GM10248 (cell line): ENCODE data around the gene BBX.

Experiments
- CTCF ChIA-PET: fragments of 300-600 bp; sonication (Branson Sonifier 250); formaldehyde crosslinking; extraction: SDS; loops from one replicate; lab custom pipeline; 2021; ENCODE audit warnings: antibody characterized with exemption; lab: Yijun Ruan, JAX
- POLR2A ChIA-PET: fragments of 350-650 bp; sonication (Branson Sonifier 250); formaldehyde crosslinking; extraction: SDS; loops from one replicate; lab custom pipeline; 2020; ENCODE audit warnings: antibody characterized with exemption; lab: Yijun Ruan, JAX
- DNase-seq: peaks from one replicate; pipeline ENCODE4 v3.0.0; 2012; ENCODE audit errors: extremely low spot score
- TF ChIP-seq, protein P1 (sequence below): IDR thresholded peaks from 2 replicates; pipeline ENCODE4 v1.5.1; 2012; ENCODE audit warnings: mild to moderate bottlenecking, low read depth; ENCODE audit errors: extremely low read depth, missing control alignments, control extremely low read depth

The BBX gene

DNA sequence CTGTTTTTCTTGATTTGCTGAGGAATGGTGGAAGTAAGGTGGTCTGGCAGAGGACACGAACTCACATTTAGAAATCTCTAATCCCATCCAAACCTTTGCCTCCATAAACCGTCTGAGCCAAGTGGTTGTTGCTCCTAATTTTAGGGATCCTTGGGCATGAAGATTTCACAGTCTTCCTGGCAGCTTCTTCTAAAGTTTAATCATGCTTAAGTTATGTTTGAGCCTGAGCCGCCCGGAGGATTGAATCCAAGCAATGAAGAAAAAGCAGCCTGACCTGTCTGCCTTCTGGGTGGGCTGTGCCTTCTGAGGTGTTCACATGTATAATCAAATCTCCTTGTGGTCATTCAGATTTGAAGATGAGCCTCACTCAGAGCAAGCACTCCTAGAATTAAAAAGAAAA is 319.1 kb downstream of the BBX start:
- POLR2A ChIA-PET, result no interaction called here
- no peak for DNase-seq
- CTCF ChIA-PET, result no interaction called here
- TF ChIP-seq, protein P1, sequence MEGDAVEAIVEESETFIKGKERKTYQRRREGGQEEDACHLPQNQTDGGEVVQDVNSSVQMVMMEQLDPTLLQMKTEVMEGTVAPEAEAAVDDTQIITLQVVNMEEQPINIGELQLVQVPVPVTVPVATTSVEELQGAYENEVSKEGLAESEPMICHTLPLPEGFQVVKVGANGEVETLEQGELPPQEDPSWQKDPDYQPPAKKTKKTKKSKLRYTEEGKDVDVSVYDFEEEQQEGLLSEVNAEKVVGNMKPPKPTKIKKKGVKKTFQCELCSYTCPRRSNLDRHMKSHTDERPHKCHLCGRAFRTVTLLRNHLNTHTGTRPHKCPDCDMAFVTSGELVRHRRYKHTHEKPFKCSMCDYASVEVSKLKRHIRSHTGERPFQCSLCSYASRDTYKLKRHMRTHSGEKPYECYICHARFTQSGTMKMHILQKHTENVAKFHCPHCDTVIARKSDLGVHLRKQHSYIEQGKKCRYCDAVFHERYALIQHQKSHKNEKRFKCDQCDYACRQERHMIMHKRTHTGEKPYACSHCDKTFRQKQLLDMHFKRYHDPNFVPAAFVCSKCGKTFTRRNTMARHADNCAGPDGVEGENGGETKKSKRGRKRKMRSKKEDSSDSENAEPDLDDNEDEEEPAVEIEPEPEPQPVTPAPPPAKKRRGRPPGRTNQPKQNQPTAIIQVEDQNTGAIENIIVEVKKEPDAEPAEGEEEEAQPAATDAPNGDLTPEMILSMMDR, result no peak

DNA sequence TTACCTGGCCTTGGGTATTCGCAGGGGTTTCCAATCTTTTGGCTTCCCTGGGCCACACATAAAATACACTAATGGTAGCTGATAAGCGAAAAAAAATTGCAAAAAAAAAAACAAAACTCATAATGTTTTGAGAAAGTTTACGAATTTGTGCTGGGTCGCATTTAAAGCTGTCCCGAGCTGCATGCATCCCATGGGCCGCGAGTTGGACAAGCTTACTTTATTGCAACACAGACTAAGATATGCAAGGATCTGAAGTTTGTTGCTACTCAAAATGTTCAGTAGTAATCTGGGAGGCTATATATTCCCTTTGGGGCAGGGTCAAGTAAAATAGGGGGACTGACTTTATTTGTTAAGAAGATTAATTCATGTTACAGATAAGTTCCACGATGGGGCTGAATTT is 320.2 kb downstream of the BBX start:
- TF ChIP-seq, protein P1, result no peak
- CTCF ChIA-PET, result no interaction called here
- DNase-seq, result no peak
- POLR2A ChIA-PET, result no interaction called here

DNA sequence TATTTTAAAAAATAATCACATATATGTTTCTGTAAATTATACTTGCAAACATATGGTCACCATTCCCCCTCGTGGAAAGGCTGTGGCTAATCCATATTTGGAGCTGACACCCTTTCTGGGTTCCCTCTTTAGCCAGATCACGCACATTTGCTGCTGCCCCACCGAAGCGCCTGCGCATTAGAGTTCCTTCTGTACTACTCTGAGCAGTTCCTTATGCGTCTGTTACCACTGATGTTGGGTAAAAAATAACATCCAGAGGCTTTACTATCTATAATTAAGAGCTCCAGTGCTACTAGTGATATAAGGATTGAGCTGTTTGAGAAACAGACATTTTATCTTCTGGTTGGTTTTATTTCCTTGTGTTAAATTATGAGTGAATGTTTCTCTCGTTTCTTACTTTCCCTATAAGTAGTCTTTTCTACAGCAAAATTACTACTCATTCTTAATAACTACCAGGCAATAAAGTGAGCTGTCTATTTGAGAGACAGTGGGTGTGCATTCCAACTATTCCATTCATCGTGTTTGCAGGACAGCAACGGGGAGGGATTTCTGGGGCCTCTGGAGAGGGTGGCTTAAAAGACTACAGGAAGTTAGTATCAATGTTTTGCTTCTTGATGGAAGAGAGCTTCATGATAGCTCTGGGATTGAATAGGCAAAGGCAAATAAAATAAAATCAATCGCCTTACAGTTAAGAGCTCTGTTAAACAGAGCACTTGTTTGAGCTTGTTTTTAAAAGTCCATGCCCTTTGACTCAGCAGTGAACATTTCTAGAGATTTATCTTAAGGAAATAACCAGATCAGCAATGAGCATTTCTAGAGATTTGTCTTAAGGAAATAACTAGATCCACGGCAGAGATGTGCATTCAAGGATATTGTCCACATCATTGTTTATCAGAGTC is 322.9 kb downstream of the BBX start:
- ChIA-PET CTCF (interaction anchor here (0.7 to 2.1 kb wide), 14 partner anchors 8 to 272 kb away, joined by 3 to 17 read pairs (median 4); no protein-coding TSS in a partner anchor), POLR2A (no interaction called here)
- no peak for DNase-seq
- TF ChIP-seq, protein P1, result no peak

DNA sequence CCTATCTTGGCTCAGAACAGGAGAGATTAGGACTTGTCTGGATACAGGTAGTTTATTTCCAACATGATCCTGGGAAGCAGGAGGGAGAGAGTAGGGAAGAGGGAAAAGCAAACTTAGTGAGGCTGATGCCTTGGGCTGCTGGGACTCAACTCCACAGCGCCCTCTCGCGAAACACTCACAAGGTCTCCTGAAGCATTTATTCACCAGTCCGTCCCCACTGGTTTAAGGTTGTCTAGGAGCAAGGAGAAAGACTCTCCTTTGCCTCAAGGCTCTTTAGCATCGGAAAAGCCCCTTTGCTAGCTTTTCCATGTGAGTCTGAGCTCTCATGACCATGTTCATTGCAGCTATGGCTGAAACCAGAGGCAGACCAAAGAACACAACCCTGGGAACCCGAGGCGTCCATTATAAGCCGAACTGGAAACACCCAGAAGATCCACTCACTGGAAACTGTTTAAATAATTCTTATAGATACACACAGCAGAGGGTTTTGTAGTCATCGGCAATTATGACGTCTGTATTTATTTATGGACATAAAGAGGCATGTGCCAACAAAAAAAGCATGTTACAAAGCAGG is 323.6 kb downstream of the BBX start:
- TF ChIP-seq, protein P1, result peak; percentile 59
- CTCF ChIA-PET, result interaction anchor here (0.6 to 2.1 kb wide), 14 partner anchors 9 to 272 kb away, joined by 3 to 17 read pairs (median 4); no protein-coding TSS in a partner anchor
- DNase-seq, result peak; percentile 46
- POLR2A ChIA-PET, result no interaction called here

DNA sequence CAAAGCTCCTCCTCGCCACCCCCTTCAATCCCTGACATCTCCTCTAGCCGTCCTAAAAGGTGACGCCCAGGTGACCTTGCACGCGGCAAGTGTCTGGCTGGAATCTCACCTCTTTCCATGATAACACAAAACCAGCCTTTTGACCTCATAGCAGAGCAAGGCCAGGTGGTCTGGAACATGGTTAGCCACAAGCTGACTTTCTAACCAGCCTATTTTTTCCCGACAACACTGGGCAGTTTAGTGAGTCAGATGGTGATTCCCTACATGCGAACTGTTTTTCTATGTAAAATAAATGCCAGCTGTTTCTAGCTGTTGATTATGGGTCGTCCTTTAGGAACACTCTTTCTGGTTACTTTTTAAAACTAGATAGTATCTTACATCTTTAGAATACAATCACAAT is 325.0 kb downstream of the BBX start:
- POLR2A ChIA-PET, result no interaction called here

DNA sequence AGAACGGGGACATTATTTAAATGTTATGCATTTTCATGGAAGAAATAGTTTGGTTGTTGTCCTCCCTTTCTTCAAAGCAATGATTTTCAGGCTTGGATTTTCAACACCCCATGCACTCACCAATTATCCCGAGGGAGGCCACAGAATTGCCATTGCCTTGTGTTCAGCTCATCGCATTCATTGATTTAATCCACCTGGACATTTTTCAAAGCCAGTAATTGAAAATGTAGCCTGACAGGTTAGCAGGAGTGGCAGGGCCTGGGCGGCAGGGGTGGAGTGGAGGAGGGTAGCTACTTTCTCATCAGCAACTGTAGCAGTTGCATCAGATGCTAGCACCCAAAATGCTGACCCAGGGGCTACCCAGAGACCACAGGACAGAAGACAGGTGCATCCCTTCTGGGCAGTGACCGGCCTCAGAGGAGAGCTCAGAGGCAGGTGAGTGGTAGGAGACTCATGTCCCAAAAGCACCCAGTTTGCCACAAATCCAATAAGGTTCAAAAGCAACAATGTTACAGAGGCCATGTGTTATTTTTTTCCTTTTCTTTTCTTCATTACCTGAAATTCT is 325.7 kb downstream of the BBX start:
- ChIA-PET CTCF (interaction anchor here (1.0 to 1.7 kb wide), 5 partner anchors 8 to 274 kb away, joined by 3 to 6 read pairs (median 3); no protein-coding TSS in a partner anchor), POLR2A (no interaction called here)
- TF ChIP-seq, protein P1, result no peak
- no peak for DNase-seq

More for the DNA sequence above, 325.0 kb downstream of the BBX start:
- no peak for DNase-seq
- TF ChIP-seq, protein P1, result no peak
- CTCF ChIA-PET, result interaction anchor here (1.0 to 1.7 kb wide), 5 partner anchors 9 to 273 kb away, joined by 3 to 6 read pairs (median 3); no protein-coding TSS in a partner anchor
